ENCODE measurements around the gene FMNL2. TPM values are rescaled to one million over a fixed set of nuclear protein-coding genes. Genes with fewer than 3 reads are reported as not detected.
A peak's percentile ranks its signal among the peaks of the same experiment; 100 is the strongest.

Gene FMNL2
- total RNA-seq, 4 donors from 2014 or later, result 25.2 to 35.0 (median 27.4) TPM

- no peaks in the 10 kb centered on the region for H3K27me3 ChIP-seq
- H3K4me3 ChIP-seq, result no peak overlapping the region
- peaks cover 4 to 33% (median 4%) of the 10 kb centered on the region in 3 donors for H3K4me1 ChIP-seq
- no peak overlapping the region for H3K27ac ChIP-seq
- H3K36me3 ChIP-seq, result no peaks in the 10 kb centered on the region
- 90 to 96% methylated on average over 1 of the region's 1 CpG for WGBS, 2 donors (ENCODE audit: low coverage in 1 of 2)
- TF ChIP-seq EP300 (IDR thresholded peaks at IDR 0.05), result no peak
- no peak for TF ChIP-seq POLR2AphosphoS5 (IDR thresholded peaks at IDR 0.05)
- TF ChIP-seq POLR2A (IDR thresholded peaks at IDR 0.05), result no peak
- TF ChIP-seq CTCF (IDR thresholded peaks at IDR 0.05), result no peak
- no peak for ATAC-seq
- no peaks in the 10 kb centered on the region for H3K9me3 ChIP-seq
These were observed 58.4 kb downstream of the FMNL2 start for GRCh38 chr2:152393377-152393776.

- TF ChIP-seq EP300 (IDR thresholded peaks at IDR 0.05) (no peak), POLR2A (IDR thresholded peaks at IDR 0.05) (no peak), CTCF (IDR thresholded peaks at IDR 0.05) (no peak), POLR2AphosphoS5 (IDR thresholded peaks at IDR 0.05) (no peak)
- Histone ChIP-seq H3K27me3 (no peaks in the 10 kb centered on the region), H3K4me1 (peaks cover 4 to 33% (median 4%) of the 10 kb centered on the region in 3 donors), H3K9me3 (no peaks in the 10 kb centered on the region), H3K36me3 (no peaks in the 10 kb centered on the region), H3K27ac (peak overlapping the region in 1 of 4 donors; percentile 75), H3K4me3 (no peak overlapping the region)
- ATAC-seq, result no peak
These were observed 59.4 kb downstream of the FMNL2 start for GRCh38 chr2:152394326-152394725.

GRCh38 chr2:152395103-152395502 lies 60.1 kb downstream of the FMNL2 start:
- no peaks in the 10 kb centered on the region for H3K27me3 ChIP-seq
- H3K4me1 ChIP-seq, result peaks cover 4 to 33% (median 4%) of the 10 kb centered on the region in 3 donors
- H3K4me3 ChIP-seq, result no peak overlapping the region
- TF ChIP-seq POLR2AphosphoS5 (IDR thresholded peaks at IDR 0.05), result no peak
- no peak for TF ChIP-seq CTCF (IDR thresholded peaks at IDR 0.05)
- TF ChIP-seq EP300 (IDR thresholded peaks at IDR 0.05), result no peak
- no peak for TF ChIP-seq POLR2A (IDR thresholded peaks at IDR 0.05)
- H3K27ac ChIP-seq, result peak overlapping the region; percentile 59 to 75 (median 66)
- no peaks in the 10 kb centered on the region for H3K9me3 ChIP-seq
- peak; percentile 30 for ATAC-seq
- 20 to 27% methylated on average over 1 to 2 of the region's 2 CpGs for WGBS, 2 donors (ENCODE audit: low coverage in 1 of 2)
- no peaks in the 10 kb centered on the region for H3K36me3 ChIP-seq

GRCh38 chr2:152395572-152395971 lies 60.6 kb downstream of the FMNL2 start:
- Histone ChIP-seq H3K4me3 (peak overlapping the region; percentile 39 to 46), H3K27ac (peak overlapping the region; percentile 59 to 75 (median 66)), H3K9me3 (no peaks in the 10 kb centered on the region), H3K27me3 (no peaks in the 10 kb centered on the region), H3K36me3 (no peaks in the 10 kb centered on the region), H3K4me1 (peaks cover 4 to 33% (median 4%) of the 10 kb centered on the region in 3 donors)
- no peak for TF ChIP-seq POLR2A (IDR thresholded peaks at IDR 0.05)
- no peak for TF ChIP-seq CTCF (IDR thresholded peaks at IDR 0.05)
- no peak for TF ChIP-seq POLR2AphosphoS5 (IDR thresholded peaks at IDR 0.05)
- no peak for TF ChIP-seq EP300 (IDR thresholded peaks at IDR 0.05)
- WGBS, 2 donors (ENCODE audit: low coverage in 1 of 2), result 15 to 42% methylated on average over 2 to 6 of the region's 6 CpGs
- peak; percentile 65 for ATAC-seq

GRCh38 chr2:152396051-152396511 lies 61.1 kb downstream of the FMNL2 start:
- Histone ChIP-seq H3K36me3 (no peaks in the 10 kb centered on the region), H3K27me3 (no peaks in the 10 kb centered on the region), H3K27ac (peak overlapping the region; percentile 59 to 75 (median 66)), H3K4me1 (peaks cover 4 to 33% (median 4%) of the 10 kb centered on the region in 3 donors), H3K4me3 (peak overlapping the region; percentile 39 to 46), H3K9me3 (no peaks in the 10 kb centered on the region)
- TF ChIP-seq POLR2A (IDR thresholded peaks at IDR 0.05) (no peak), CTCF (IDR thresholded peaks at IDR 0.05) (no peak), POLR2AphosphoS5 (IDR thresholded peaks at IDR 0.05) (no peak), EP300 (IDR thresholded peaks at IDR 0.05) (no peak)
- 34 to 37% methylated on average over 4 of the region's 4 CpGs for WGBS, 2 donors (ENCODE audit: low coverage in 1 of 2)
- no peak for ATAC-seq
